Measurements from ENCODE around the gene ARHGAP27.

Gene ARHGAP27

GRCh38 chr17:45425125-45425983 is 7.3 kb downstream of the ARHGAP27 start:
- TF ChIP-seq, protein P1, sequence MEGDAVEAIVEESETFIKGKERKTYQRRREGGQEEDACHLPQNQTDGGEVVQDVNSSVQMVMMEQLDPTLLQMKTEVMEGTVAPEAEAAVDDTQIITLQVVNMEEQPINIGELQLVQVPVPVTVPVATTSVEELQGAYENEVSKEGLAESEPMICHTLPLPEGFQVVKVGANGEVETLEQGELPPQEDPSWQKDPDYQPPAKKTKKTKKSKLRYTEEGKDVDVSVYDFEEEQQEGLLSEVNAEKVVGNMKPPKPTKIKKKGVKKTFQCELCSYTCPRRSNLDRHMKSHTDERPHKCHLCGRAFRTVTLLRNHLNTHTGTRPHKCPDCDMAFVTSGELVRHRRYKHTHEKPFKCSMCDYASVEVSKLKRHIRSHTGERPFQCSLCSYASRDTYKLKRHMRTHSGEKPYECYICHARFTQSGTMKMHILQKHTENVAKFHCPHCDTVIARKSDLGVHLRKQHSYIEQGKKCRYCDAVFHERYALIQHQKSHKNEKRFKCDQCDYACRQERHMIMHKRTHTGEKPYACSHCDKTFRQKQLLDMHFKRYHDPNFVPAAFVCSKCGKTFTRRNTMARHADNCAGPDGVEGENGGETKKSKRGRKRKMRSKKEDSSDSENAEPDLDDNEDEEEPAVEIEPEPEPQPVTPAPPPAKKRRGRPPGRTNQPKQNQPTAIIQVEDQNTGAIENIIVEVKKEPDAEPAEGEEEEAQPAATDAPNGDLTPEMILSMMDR (IDR thresholded peaks at IDR 0.05; ENCODE audit: insufficient read depth, low read depth, low read length, missing control alignments) = peak; percentile 77
- H3K4me3 ChIP-seq (ENCODE audit: low read length) = peak overlapping the region; percentile 47
- peak; percentile 91 for DNase-seq (ENCODE audit: low read depth)

- TF ChIP-seq, protein P1 (IDR thresholded peaks at IDR 0.05; ENCODE audit: insufficient read depth, low read depth, low read length, missing control alignments) = no peak
- no peak for DNase-seq (ENCODE audit: low read depth)
- H3K4me3 ChIP-seq (ENCODE audit: low read length) = peak overlapping the region; percentile 47
Observed at GRCh38 chr17:45424769-45425124, 7.9 kb downstream of the ARHGAP27 start.

DNA sequence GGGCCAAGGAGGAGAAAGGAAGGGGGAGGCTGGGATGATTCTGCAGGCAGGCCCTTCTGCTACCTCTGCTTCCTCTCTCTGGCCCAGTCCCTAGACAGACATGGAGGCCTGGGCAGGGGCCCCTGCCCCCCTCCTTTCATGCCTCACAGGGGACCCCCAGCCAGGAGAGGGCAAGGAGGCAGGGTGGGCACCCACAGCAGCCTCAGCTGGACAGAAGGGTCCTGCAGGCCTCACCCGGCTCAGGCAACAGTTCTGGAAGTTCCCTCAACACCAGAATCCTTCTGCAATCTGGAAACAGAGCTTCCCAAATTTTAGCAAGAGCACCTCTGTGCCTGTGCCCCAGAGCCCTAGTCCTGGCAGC is 8.7 kb downstream of the ARHGAP27 start:
- H3K4me3 ChIP-seq (ENCODE audit: low read length) = no peak overlapping the region
- TF ChIP-seq, protein P1 (IDR thresholded peaks at IDR 0.05; ENCODE audit: insufficient read depth, low read depth, low read length, missing control alignments) = no peak
- no peak for DNase-seq (ENCODE audit: low read depth)

GRCh38 chr17:45423304-45423974 is 9.2 kb downstream of the ARHGAP27 start:
- H3K4me3 ChIP-seq (ENCODE audit: low read length) = no peak overlapping the region
- TF ChIP-seq, protein P1 (IDR thresholded peaks at IDR 0.05; ENCODE audit: insufficient read depth, low read depth, low read length, missing control alignments) = no peak
- no peak for DNase-seq (ENCODE audit: low read depth)

DNA sequence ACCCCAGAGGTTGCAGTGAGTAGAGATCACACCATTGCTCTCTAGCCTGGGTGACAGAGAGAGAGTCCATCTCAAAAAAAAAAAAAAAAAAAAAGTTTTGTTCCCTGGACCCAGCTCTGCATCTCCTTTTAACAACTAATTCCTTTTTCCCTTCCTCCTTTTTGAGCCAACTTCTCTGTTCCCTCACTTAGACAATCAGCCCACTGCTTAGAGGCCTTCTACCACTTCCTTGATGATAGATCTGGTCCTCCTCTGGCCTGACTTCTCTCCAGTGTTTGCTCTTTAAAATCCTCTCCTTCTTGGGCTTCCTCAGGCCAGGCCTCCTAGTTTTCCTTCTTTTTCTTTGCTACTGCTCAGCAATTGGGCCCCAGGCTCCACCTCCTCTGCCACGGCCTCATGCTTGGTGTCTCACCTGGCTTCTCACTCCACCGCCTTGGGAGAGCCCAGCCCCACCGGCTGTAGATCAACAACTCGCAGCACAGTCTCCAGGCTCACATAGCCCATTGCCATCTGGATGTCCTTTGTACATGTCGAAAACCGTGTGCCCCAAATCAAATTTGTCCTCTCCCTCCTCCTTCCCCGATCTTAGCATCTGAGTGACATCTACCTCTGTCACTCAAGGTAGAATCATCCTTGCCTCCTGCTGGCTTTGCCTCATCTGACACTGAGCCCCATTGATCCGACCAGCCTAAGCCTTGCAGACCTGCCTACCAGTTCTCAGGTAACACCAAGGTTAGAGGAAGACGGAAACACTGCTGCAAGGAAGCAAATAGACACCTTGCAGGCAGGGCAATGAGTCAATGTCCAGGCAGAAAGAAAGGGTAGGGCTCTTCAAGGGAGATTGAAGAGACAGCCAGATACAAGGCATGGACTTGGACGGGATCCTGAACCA is 17.4 kb downstream of the ARHGAP27 start:
- H3K4me3 ChIP-seq (ENCODE audit: low read length) = no peak overlapping the region
- TF ChIP-seq, protein P1 (IDR thresholded peaks at IDR 0.05; ENCODE audit: insufficient read depth, low read depth, low read length, missing control alignments) = no peak
- DNase-seq (ENCODE audit: low read depth) = peak; percentile 51

- H3K4me3 ChIP-seq (ENCODE audit: low read length) = no peak overlapping the region
- DNase-seq (ENCODE audit: low read depth) = no peak
- TF ChIP-seq, protein P1 (IDR thresholded peaks at IDR 0.05; ENCODE audit: insufficient read depth, low read depth, low read length, missing control alignments) = no peak
Observed at GRCh38 chr17:45413498-45413923, 19.2 kb downstream of the ARHGAP27 start.
